Stimulated activated CD8-positive, alpha-beta memory T cell treated with anti-CD3 and anti-CD28 coated beads, Interleukin-15, amount 100 ng/mL, for 48 hours (primary cell): ENCODE measurements around the gene ANO1.

Source experiments
- DNase-seq, 2 donors: peaks; one replicate each; pipeline ENCODE4 v3.0.0-alpha.2; 2020; ENCODE audit warnings: low read depth in 2 of 2

The ANO1 gene

DNA sequence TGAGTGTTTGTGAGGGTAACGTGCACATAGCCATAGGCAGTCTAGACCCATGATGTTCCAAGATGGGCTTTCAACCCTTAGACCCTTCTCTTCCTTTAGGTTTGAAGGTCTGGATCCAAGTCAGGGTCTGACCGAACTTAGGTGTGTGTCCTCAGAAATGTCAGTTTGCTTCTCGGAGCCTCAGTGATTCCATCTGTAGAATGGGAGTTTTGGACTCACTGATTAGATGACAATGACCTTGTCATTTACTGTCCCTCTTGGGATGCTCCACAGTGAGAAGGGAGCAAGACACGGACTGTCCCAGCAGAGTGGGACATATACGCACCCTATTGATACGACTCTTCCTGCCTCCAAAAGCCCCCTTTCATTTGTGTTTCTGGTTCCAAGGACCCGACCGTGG, 37.7 kb downstream of the ANO1 start:
- no peak for DNase-seq

DNA sequence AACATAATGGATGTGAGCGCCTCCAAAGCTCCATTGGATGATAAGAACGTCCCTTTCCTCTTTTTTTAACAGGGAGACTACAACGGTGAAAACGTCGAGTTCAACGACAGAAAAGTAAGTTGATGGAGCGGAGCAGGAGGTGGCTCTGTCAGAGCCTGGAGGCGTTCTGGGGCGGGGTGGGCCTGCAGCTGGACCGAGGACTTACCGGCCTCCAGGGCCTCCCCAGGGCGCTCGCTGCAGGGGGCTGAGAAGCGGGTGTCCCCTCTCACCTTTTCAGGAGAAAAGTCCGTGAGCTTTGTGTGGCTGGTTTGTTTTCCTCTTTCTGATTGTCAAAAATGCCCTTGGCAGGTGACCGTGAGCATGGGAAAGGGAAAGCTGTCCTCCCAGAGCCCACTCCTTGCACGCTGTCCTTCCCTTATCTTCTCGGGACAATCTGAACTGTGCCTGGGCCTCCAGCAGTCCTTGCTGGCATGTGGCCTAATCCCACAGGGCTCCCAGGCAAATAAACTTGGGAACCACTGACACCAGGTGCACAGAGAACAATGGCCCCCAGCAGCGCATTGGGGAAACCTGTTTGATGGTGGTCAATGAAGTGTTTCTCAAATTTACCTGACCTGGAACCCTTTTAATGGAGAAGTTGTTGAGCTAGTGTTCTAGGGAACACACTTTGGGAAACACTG, 38.4 kb downstream of the ANO1 start:
- DNase-seq, result no peak

DNA sequence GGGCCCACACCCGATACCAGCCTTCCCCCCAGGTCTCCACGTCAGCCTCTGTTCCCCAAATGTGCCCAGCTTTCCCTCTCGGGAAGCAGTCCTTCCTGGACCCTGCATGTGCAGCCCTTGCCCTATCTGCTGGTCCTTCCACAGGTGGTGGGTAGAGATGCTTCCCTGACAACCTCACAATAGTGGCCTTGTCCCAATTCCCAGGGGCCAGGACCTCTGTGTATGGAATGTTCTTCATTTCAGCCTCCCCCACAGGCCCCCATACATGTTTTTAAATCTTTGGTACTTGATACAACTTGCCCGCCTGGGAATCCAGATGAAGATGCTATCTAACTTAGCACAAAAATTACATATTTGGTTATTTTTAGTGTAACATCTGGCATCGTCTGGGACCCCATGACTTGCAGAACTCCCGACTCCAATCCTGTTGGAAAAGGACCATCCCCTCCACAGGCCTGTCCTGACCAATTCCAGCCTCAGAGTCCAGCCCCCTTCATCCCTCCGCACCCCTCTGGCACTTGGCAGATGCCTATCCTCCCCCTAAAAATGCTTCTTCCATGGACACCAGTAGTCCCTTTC, 39.5 kb downstream of the ANO1 start:
- DNase-seq, result no peak

DNA sequence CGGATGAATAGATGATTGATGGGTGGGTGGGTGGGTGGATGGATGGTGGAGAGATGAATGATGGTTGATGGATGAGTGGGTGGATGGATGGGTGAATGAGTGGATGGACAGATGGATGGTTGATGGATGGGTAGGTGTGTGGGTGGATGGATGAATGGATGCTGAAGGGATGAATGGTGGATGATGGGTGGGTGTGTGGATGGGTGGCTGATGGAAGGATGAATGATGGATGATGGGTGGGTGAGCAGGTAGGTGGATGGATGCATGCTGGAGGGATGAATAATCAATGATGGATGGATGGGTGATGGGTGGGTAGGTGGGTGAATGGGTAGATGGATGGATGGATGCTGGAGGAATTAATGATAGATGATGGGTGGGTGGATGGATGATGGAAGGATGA, 40.5 kb downstream of the ANO1 start:
- no peak for DNase-seq

DNA sequence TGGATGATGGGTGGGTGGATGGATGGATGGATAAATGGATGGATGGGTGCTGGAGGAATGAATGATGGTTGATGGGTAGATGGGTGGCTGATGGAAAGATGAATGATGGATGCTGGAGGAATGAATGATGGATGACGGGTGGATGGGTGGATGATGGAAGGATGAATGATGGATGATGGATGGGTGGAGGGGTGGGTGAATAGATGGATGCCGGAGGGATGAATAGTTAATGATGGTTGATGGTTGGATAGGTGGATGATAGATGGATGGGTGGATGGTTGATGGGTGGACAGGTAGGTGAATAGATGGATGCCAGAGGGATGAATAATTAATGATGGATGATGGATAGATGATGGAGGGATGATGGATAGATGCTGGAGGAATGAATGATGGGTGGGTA, 41.4 kb downstream of the ANO1 start:
- no peak for DNase-seq

DNA sequence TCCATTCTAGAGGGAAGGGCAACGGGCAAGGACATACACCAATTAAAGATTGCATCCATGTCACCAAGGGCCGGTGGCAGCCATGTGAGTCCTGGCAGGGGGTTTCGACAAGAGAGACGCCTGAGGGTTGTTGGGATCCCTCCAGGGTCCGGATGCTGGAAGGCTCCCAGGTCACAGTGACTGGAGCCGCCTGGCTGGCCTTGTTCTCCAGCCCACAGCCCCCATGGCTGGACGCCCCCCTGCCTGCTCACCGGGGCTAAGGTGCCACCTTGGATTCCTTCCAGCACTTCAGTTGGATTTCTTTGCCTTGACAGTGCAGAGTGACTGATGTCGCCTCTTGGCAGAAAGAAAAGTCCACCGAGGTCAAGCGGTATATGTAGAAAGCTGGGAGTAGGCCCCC, 42.6 kb downstream of the ANO1 start:
- DNase-seq, result no peak

DNA sequence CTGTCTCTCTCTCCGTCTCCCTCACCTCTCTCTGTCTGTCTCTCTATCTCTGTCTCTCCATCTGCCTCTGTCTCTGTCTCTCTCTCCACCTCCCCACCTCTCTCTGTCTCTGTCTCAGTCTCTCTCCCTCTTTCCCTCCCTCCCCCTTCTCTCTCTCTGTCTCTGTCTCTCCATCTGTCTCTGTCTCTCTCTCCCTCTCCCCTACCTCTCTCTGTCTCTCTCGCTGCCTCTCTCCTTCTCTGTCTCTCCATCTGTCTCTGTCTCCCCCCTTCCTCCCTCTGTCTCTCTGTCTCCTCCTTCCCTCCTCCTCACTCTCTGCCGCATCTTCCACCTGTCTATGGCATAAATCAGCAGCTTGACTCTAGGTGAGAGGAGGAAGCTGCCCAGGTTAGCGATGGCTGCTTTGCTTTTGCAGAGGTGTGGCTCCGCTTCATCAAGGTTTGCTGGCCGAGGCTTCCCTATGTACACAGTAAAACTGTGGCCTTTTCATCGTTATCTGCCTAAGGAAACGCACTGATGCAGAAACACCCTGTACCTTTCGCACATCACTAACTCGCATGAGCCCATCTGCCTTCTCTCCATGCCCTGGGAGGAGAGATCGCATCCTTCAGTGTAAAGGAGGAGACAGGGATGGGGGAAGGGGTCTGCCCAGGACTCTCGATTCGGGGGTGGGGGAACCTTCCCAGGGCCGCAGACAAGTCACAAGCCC, 44.5 kb downstream of the ANO1 start:
- DNase-seq, result no peak

DNA sequence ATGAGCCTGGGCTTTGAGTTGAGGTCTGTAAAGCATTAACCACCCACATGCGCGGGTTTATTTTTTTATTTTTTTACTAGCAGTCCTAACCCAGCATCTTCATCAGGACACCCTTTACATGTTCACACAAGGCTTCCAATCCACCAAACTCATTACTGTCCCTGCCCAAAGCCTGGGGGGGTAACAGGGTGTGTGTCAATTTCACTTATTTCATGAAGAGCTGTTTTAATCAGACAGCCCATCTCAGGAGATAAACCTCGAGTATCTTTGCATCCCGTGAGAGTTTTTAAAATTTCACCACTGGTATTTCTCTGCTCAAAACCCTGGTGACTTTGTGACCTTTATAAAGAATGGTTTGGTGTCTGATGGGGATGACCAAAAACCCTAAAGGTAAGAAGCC, 45.6 kb downstream of the ANO1 start:
- no peak for DNase-seq

DNA sequence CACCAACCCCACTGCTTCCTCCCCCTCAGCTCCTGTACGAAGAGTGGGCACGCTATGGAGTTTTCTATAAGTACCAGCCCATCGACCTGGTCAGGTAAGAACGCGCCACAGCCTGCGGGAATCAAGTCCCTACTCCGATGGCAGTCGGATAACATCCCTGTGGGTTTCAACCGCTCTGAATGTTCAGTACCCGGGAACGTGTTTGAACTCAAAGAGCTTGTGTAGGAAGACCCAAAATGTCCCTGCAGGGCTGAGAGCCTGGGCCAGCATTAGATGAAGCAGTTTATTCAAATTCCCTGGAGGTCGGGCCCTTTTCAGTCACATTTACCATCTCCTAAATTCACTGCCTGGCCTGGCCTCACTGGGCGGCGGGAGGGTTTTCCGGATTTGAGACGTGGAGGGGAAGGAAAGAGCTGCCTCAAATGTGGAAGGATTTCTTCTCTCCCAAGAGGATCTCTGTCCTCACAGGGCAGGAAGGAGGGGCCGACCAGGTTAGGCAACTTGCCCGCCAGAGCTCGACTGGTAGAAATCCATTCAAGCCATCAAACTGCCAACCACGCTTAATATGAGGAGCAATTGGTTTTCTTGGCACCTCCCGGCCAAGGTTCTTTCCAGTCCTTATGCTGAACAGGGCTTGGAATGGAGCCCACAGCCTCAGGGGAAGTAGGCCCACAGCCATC, 46.3 kb downstream of the ANO1 start:
- DNase-seq, result no peak

DNA sequence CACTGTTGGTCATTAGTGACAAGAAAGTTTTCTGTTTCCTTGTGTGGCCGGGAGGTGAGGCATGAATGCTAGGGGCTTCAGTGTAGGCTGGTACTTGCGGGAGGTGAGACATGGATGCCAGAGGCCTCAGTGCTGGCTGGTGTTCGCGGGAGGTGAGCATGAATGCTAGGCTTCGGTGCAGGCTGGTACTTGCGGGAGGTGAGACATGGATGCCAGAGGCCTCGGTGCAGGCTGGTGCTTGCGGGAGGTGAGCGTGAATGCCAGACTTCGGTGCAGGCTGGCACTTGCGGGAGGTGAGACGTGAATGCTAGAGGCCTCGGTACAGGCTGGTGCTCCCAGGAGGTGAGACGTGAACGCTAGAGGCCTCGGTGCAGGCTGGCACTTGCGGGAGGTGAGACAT, 48.4 kb downstream of the ANO1 start:
- no peak for DNase-seq

DNA sequence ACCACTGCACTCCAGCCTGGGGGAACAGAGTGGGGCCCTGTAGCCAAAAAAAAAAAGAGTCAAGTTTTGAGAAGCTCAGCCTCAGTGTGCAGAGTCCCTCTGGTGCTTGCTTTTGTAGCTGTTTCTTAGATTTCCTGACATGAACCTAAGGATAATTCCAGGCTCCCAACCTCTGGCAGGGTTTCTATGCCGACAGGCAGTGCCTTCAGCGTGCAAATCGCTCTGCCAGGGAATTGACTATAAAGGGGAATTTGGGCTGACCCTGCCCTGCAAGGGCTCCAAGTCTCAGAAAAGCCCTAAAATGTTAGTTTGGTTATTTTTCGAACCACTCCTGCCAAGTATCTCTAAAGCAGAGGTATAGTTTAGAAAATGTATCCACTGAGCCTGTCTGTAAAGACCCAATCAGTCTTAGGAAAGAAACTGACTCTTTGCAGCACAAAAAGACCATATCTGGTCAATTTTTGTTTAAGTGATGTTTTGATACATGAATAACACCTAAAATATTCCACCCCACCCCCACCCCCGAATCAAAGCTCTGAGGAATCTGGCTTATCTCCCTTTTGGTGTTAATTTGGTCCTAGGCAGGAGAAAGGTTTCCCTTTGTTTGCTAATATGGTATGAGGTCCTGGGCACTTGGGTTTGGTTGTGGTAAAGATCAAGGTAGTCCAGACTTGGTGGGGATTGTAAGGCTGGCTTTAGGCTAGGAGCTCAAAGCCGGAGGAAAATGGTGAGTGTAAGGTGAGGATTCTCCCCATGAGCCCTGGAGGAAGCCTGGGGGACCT, 49.7 kb downstream of the ANO1 start:
- DNase-seq, result no peak

DNA sequence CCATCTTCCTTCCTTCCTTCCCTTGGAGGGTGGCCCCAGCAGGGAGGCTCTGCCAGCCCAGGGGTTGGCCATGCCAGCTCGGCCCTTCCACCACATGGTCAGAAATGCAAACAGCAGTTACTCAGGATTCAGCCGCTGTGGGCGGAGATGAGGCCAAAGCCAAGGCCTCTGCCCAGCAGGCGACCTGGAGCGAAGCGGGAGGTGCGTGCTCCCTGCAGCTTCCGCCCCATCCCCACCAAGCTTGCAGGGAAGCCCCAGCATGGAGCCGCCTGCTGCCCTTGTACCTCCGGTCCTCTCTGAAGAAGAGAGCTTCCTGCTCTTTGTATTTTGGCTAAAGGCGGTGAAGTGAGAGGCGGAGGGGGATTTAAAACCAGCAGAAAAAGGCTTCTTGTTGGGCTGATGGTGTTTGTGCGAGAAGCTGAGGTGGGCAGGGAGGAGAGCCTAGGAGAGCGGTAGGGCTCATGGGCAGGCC, 50.4 kb downstream of the ANO1 start:
- DNase-seq, result no peak

DNA sequence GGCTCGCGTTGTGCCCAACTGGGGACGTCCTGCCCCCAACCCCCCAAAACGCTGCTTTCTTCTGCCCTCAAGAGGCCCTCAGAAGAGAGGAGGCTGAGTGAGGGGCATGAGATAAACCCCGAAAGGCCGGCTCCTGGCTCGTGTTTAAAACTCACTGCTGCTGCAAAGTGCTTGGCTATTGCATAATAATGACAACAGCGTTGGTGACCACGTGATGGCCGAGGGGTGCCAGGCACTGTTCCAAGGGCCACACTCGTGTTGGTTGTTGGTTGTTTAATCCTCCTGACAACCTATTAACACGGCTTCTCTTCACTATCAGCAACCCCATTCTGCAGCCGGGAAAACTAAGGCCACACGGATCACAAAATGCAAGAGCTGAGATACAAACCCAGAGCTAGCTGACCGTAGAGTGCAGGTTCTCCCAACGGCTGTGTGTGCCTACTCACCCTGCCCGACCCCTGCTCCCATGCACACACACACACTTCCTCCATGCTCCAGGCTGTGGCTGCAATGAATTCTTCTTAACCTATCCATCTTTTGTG, 51.0 kb downstream of the ANO1 start:
- DNase-seq, result no peak

DNA sequence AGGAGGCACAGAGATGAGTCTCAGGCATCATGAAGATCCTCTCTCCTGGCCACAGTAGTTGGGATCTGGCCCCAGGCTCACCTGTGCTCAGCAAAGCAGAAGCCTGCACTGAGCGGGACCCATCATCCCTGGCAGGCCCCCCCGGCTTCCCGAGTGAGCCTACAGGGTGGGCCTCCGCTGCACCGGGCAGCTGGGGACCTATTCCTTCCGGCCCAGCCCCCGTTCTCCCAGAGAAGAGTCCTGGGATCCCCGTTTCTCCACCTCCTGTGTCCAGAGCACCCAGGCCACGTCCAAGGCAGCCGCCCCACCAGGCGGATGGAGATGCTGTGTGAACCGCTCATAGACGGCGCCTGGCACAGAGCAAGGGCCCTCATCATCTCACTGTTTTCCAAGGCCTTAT, 52.5 kb downstream of the ANO1 start:
- no peak for DNase-seq

DNA sequence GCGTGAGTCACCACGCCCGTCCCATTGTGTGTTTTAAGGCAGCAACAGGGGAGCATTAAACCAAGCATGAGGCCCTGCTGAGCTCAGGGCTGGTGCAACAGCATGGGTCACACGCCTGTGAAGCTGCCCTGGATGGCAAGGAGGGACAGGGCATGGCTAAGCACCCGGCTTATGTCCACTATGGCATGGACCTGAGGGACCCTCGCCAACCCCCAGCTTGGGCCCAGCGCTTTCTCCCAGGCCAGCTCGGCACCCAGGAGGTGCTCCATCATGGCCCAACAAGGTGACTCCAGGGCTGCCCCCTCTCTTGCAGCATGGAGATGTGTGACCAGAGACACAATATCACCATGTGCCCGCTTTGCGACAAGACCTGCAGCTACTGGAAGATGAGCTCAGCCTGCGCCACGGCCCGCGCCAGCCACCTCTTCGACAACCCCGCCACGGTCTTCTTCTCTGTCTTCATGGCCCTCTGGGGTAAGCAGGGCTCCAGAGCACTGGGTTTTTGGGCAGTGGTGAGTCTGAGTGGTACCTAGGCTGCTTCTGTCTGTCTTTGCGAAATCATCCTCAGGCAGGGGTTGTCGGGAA, 53.6 kb downstream of the ANO1 start:
- no peak for DNase-seq

DNA sequence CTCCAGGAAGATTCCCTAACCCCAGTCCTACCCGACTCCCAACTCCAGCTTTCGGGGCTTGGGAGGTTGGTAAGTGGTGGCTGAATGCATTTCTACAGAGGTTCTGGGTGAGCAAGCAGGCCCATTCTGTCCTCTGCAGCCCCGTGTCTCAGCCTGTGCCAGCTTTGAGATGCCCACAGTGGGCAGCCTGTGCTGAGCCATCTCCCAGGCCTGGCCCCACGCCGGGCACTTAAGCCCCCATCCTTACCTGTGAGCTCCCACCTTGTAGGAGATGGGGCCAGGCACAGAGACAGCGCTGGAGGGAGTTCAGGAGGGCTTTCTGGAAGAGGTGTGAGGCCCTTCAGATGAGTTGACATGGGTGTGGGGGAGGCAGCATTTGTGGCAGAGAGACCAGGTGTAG, 54.5 kb downstream of the ANO1 start:
- DNase-seq, result no peak

DNA sequence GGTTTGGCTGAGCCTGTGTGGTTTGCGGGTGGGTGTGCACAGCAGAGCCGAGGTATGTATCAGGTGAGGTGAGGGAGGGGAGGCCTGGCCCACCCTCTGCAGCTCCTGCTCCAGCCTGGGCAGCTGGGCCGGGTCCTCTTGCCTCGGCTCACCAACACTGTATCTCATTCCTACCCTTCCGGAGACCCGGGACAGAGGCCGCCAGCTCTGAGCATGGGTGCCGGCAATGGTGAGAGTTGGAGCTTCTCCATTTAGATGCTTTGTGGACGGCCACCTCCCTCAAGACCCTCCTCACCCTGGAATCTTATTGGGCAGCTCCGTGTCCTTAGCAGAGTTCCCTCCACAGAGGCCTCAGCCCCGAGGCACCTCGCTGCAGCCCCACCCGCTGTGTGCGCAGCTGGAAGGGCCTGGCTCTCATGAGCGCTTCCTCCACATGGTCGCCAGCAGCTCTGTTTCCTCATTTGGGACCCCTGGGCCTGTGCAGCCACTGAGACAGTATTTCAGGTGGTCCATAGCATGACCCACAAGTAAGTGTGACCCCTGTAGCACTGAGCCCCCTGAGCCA, 55.7 kb downstream of the ANO1 start:
- DNase-seq, result no peak

DNA sequence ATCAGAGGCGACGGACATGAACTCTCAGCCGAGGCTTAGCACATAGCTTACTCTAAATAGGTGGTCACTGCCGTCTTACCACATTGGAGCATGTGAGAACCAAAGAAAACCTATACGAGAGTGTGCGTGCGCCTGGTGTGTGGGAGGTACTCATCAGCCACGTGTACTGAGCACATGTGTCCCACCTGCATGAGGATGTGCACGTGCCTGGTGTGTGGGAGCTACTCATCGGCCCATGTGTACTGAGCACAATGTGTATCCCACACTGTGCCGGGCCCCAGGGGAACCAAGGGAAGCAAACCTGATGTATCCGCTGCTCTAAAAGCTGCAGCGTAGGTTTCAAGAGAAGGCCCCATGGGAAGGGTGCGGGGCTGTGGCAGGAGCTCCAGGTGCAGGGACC, 56.4 kb downstream of the ANO1 start:
- no peak for DNase-seq

DNA sequence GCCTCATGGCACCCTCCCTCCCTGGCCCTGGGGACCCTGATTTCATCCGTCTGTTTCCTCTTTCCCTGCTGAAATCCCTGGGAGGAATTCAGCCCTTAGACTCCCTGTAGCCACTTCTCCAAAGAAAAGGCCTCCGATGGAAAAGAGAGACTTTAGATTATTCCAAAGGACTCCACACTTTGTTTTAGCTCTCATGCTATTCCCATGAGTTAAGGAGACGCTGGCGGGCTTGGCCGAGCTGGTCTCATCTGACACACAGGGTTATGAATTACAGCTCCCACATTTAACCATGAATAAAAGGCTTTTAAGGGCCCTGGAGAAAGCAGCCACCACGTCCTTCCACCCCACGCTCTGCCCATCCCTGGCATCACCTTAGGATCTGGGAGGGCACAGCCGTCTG, 57.0 kb downstream of the ANO1 start:
- DNase-seq, result no peak

DNA sequence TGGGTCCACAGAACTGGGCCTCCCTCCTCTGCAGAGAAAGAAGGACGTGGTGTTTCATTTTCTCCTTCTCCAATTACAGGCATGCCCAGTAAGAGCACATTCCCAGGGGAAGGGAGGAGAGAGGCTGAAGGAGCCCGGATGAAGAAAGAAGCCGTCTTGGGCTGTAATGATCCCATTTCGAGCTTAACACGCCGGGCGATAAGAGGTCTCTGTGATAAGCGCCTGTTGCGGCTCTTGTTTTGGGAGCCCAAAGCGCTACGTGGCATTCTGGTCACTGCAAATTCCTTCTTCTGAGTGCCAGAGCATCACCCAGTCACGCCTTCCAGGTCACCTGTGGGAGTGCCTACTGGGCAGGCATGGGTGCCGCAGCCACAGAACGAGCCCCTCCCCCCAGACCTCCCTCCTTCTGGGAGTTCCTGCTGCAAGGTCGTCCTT, 57.5 kb downstream of the ANO1 start:
- DNase-seq, result no peak

DNA sequence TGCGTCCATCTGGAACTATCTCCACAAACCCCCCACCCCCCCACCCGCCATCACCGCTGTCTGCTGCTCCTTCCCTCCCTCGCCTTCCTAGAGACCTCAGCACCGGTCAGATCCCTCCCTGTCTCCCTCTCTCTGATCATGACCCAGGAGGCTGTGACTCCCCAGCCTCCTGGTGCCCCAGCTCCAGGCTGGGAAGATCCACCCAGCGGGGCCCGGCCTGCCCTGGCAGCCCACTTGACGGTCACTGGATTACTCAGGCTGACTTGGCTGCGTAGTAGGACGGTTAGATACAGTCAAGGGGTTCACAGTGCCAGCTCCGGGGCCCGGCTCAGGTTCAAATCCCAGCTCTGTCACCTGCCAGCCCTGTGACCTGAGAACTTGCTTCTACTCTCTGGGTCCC, 59.3 kb downstream of the ANO1 start:
- DNase-seq, result no peak
